GM12892 (cell line): ENCODE results near the gene GSTCD.

Experiments used
- DNase-seq: peaks from one replicate; pipeline ENCODE4 v3.0.0; 2011; ENCODE audit not compliant: insufficient read length
- FAIRE-seq: peaks from 2 replicates; lab custom pipeline; 2011; peaks lifted over from hg19 to GRCh38; lab: Jason Lieb, UNC
- POLR2A ChIP-seq: IDR thresholded peaks from 2 replicates; pipeline ENCODE4 v1.6.1; 2011; ENCODE audit warnings: low read depth, low read length, control low read depth
- POLR2AphosphoS5 ChIP-seq: IDR thresholded peaks from 2 replicates; pipeline ENCODE4 v1.6.1; 2011; ENCODE audit warnings: low read depth, low read length, control low read depth
- TAF1 ChIP-seq: IDR thresholded peaks from 2 replicates; pipeline ENCODE4 v1.6.1; 2011; ENCODE audit warnings: low read depth, mild to moderate bottlenecking, control low read depth, low read length, borderline replicate concordance

Gene GSTCD

DNA sequence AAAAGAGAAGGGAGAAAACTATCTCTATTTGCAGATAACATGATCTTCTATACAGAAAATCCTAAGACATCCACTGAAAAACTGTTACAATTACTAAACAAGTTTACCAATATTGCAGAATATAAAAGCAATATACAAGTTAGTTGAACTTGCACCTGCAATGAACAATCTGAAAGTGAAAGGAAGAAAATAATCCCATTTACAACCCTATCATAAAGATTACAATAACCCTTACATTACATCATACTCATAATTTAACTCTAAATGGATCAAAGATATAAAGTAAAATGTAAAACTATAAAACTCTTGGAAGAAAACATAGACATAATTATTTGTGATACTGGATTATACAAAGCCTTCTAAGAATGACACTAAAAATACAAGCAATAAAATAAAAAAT lies 77.2 kb downstream of the GSTCD start:
- FAIRE-seq = no peak
- TF ChIP-seq POLR2A (no peak), TAF1 (no peak), POLR2AphosphoS5 (no peak)
- DNase-seq = no peak

DNA sequence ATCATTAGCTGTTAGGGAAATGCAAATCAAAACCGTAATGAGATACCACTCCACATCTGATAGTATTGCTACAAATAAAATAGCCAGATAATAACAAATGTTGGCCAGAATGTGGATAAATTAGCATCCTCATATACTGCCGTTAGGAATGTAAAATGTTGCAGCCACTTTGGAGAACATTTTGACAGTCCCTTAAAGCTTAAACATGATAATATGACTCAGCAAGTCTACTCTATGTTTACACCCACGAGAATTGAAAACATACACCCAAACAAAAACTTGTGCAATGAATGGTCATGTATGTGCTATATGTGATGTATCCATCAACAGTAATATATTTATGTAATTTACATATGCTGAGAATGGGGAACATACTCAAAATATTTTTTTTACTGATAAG lies 78.2 kb downstream of the GSTCD start:
- TF ChIP-seq TAF1 (no peak), POLR2AphosphoS5 (no peak), POLR2A (no peak)
- FAIRE-seq (no peak), DNase-seq (no peak)

DNA sequence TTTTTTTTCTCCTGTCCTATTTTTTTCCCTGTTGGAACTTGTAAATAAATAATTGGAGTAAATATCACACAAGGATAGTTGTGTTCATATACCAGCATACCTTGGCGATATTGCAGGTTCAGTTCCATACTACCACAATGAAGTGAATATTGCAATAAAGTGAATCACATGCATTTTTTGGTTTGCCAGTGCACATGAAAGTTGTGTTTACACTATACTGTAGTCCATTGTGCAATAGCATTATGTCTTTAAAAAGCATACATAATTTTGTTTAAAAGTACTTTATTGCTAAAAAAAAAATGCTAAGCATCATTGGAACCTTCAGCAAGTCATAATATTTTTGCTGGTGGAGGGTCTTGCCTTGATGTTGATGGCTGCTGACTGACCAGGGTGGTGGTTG lies 88.6 kb downstream of the GSTCD start:
- FAIRE-seq = no peak
- no peak for DNase-seq
- TF ChIP-seq POLR2AphosphoS5 (no peak), POLR2A (no peak)

DNA sequence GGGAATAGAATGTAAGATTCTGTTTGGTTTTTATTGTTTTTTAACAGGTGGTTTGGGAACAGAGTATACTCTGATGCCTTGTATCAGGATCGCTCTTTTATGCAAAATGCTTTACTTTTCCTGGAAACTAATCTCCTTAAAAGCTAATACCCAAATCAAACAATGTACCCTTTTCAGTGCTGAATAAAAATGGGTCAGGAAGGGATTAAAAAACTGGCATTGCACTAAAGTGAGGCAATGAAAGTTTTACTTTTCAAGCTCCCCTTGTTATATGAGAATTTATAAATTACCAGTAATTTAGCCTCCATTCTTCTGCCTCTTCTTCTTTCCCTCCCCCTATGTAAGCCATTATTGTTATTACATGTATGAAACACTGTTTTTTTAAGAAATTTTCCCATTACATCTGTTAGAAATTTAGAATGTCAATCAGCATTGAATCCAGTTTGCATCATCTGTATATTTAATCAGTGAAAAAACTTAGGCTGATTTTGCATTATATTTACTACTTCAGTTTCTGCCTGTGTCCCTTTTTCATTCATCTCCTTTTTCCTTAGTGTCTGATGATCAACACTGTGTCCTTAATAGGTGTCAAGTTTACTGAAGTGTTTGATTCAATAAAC lies 97.0 kb downstream of the GSTCD start:
- no peak for DNase-seq
- TF ChIP-seq POLR2A (no peak), POLR2AphosphoS5 (no peak), TAF1 (no peak)
- FAIRE-seq = no peak

DNA sequence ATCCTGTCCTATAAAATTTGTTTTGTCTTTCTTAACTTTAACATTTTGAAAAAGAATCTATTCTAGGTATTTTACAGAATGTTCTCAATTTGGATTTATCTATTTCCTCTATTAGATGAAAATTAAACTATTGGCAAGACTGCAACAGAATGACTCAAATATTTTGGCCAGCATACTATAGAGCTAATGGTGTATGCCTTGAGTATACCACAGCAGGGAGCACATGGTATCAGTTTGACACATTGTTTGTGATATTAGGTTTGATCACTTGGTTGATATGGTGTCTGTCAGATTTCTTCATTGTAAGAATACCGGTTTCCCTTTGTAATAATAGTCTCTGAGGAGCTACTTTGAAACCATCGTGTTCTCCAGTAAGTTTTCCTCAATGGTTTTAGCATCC lies 98.9 kb downstream of the GSTCD start:
- FAIRE-seq (no peak), DNase-seq (no peak)
- TF ChIP-seq TAF1 (no peak), POLR2A (no peak), POLR2AphosphoS5 (no peak)

- FAIRE-seq = no peak
- TF ChIP-seq TAF1 (no peak), POLR2A (no peak), POLR2AphosphoS5 (no peak)
These were observed 99.6 kb downstream of the GSTCD start for GRCh38 chr4:105808030-105808749.

DNA sequence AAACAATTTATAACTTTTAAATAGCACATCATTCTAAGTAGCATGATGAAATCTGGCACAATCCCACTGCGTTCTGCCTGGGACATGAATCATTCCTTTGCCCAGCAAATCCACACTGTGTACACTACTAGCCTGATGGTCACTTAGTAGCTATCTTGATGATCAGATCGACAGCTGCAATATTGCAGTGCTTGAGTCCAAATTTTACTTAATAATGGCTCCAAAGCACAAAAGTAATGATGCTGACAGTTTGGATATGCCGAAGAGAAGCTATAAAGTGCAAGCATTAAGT lies 100.1 kb downstream of the GSTCD start:
- FAIRE-seq = no peak
- no peak for DNase-seq
- TF ChIP-seq POLR2AphosphoS5 (no peak), TAF1 (no peak), POLR2A (no peak)

More at GRCh38 chr4:105808030-105808749, 99.6 kb downstream of the GSTCD start:
- DNase-seq = no peak

DNA sequence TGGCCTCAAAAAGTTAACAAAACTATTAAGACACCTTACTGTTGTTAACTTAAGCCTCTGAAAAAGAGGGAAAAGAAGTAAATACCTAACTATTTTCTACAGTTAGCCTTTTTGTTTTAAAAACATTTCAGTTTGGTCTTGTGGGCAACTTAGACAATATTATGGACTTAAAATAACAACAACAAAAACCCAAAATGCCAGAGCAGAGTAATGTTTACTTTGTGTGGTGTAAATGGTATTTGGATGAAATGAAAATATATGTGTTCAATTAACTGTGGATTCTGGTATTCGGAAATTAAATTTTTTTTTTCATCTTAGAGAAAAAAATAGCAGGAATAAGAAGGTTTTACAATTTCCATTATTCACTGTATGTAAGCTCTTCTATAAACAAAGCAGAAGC lies 107.1 kb downstream of the GSTCD start:
- no peak for DNase-seq
- no peak for FAIRE-seq
- no peak for TF ChIP-seq TAF1
- no peak for TF ChIP-seq POLR2AphosphoS5
- TF ChIP-seq POLR2A = no peak

DNA sequence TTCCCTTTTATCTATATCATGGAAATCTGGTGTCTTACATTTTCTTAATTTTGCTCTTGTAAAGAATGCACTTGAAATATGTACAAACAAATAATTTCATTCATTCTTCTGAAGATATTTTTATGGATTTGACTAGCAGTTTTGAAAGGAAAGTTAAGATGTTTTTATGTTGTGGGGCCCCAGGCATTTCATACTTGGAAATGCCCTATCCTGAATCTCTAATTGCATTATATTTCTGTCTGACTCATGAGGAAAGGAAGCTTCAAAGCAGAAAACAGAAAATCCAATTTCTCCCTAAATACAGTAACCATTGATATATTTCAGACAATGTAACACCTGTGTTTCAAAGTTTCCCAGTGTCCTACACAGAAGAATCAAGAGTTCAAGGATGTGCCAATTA lies 113.5 kb downstream of the GSTCD start:
- DNase-seq (no peak), FAIRE-seq (no peak)
- TF ChIP-seq TAF1 (no peak), POLR2AphosphoS5 (no peak), POLR2A (no peak)

DNA sequence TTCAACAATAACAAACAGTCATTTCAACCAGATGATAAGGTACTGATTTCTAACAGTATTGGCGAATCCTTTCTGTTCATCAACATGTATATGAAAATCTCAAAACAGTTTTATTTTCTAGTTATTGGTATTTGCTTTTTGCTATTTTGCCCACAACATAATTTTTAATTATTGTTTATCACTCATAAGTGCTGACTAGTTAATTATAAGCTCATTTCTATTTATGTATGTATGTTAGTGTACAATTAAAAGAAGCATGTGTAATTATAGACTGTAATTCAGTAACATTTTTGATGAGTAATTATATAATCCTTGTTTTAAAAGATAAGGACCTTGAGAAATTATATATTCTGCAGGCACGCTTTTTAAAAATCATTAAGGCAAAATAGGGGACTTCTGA lies 119.5 kb downstream of the GSTCD start:
- TF ChIP-seq POLR2A (no peak), TAF1 (no peak)
- FAIRE-seq = no peak
- no peak for DNase-seq

- FAIRE-seq = no peak
- TF ChIP-seq TAF1 = no peak
- TF ChIP-seq POLR2A = no peak
- TF ChIP-seq POLR2AphosphoS5 = no peak
- no peak for DNase-seq
These were observed 122.6 kb downstream of the GSTCD start for GRCh38 chr4:105831189-105831588.

- no peak for FAIRE-seq
These were observed 126.6 kb downstream of the GSTCD start for GRCh38 chr4:105835177-105835576.

GRCh38 chr4:105836537-105836936 lies 128.0 kb downstream of the GSTCD start:
- FAIRE-seq (no peak), DNase-seq (no peak)
- TF ChIP-seq POLR2AphosphoS5 = no peak
- TF ChIP-seq TAF1 = no peak

More at GRCh38 chr4:105835177-105835576, 126.6 kb downstream of the GSTCD start:
- no peak for DNase-seq
- TF ChIP-seq POLR2A (no peak), POLR2AphosphoS5 (no peak), TAF1 (no peak)
